Stimulated activated CD4-positive, alpha-beta T cell treated with anti-CD3 and anti-CD28 coated beads, Interleukin-1b, Interleukin-23, amount 100 ng/mL, for 24 hours (primary cell): ENCODE measurements around the gene TSPAN15.
"Not testable (repeated sequence)": the region's sequence is repeated elsewhere in the genome, so short reads cannot be mapped to it uniquely, and the experiment has no call there.

Experiments
- DNase-seq, 4 experiments: peaks; one replicate each; pipeline ENCODE4 v3.0.0-alpha.2; 2020; ENCODE audit warnings: low read depth in 4 of 4, low spot score in 1 of 4

Gene TSPAN15

DNA sequence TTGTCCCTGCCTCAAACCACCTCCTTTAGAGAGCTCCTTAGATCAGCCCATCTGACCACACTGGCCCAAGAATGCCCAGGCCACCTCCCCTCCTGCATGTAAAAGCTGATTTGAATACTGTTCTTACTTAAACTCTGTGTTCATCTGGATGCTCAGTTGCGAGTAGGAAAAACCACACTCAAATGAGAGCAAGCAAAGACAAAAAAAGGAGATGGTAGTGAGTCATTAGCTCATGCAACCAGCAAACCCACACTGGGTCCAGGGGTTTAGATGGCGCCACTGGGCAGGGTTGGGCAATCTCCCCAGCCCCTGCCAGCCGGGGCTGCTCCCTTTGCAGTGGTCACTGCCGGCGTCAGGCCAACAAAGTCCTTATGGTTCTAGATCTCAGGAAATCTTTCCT, 32.7 kb downstream of the TSPAN15 start:
- no peak for DNase-seq

DNA sequence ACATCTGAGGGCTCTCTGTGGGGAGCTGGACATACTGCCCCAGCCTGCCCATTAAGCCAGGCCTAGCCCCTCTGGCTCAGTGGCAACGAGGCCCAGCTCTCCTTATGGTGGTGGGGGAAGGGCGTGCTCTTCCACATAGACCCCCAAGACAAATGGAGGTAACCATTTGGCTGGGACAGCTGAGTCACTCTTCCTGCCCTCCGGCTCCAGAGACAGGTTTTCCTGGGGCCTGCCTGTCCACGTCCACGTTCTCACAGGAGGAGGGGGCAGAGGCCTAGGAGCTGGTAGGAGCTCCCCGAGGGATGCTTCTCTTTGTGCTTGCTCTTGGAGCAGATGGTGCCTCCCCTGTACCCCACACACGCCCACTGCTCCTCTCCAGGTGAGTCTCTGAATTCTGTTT, 33.5 kb downstream of the TSPAN15 start:
- no peak for DNase-seq

DNA sequence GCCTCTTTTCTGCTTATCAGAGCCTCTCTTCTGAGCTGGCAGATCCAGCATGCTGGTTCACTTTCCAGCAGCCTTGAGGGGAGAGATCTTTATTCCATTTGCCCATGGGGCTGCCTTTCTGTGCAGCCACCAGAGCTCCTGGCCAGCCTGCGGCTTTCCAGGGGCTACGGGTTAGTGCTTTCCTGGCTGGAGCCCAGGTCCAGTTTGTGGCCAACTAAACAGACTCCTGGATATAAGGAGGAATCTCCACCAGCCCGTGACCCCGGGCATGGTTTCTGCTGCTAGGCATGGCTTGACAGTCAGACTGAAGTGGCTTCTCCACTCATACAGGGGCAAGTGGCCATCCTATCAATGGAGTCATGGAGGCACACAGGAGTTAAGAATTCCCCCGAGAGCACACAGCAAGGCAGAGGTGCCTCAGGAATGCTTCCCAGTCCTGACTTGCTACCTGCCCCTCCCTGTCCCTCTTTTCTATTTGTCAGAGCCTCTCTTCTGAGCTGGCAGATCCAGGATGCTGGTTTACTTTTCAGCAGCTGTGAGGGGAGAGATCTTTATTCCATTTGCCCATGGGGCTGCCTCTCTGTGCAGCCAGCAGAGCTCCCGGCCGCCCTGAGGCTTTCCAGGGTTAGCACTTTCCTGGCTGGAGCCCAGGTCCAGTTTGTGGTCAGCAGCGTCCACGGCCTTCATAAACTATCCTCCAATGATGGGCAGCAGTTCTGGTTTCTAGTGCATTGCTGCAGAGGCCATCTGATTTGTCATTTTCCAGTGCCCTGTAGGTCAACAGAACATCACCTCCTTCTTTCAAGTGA, 35.9 kb downstream of the TSPAN15 start:
- DNase-seq: no peak

DNA sequence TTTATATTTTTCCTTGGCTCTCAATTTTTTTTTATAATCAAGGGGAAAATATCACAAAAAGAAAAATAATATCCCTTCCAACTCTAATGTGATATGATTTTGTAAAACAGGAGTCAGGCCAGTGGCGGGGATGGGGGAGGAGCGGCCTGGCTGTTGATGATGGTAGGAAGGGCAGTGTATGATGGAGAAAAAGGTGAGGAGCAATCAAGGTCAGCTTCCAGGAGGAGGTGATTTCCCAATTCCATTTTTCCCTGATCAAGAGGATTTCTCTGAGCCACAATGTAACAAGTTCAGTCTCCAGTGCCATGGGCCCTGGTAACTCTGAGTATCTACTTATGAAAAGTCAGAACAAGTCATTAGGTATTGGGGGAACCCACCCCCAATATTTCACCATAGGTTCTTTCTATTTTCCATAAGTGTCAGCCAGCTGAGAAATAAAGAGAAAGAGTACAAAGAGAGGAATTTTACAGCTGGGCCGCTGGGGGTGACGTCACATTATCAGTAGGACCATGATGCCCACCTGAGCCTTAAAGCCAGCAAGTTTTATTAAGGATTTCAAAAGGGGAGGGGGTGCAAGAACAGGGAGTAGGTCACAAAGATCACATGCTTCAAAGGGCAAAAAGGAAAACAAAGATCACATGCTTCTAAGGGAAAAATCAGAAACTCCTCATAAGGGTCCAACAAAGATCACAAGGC, 37.0 kb downstream of the TSPAN15 start:
- not testable (repeated sequence) for DNase-seq

DNA sequence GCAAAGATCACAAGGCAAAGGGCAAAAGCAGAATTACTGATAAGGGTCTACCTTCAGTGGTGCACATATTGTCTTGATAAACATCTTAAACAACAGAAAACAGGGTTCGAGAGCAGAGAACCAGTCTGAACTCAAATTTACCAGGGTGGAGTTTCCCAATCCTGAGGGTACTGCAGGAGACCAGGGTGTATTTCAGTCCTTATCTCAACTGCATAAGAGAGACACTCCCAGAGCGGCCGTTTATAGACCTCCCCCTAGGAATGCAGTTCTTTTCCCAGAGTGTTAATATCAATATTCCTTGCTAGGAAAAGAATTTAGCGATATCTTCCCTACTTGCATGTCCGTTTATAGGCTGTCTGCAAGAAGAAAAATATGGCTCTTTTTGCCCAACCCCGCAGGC, 37.6 kb downstream of the TSPAN15 start:
- not testable (repeated sequence) for DNase-seq

DNA sequence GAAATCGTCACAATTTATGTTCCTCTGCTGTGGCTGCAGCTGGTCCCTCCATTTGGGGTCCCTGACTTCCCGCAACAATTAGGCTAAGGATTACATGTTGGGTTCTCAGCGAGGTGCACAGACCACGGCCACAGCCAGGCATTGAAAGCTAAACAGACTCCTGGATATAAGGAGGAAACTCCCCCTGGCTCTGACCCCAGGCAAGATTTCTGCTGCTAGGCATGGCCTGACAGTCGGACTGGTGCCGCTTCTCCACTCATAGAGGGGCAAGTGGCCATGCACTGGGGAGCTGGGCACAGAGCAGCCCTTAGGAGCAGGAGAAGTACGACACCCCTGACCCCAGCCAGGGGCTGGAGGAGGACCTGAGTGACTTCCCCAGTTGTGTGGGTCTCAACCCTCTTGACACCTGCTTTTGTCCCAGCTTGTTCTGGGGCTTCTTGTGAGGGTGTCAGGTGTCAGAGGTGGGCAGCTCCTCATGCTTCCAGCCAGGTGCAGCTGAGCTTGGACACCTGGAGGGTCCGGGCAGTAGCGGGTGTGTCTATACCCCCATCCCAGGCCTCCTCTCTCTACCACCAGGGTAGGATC, 38.3 kb downstream of the TSPAN15 start:
- no peak for DNase-seq

DNA sequence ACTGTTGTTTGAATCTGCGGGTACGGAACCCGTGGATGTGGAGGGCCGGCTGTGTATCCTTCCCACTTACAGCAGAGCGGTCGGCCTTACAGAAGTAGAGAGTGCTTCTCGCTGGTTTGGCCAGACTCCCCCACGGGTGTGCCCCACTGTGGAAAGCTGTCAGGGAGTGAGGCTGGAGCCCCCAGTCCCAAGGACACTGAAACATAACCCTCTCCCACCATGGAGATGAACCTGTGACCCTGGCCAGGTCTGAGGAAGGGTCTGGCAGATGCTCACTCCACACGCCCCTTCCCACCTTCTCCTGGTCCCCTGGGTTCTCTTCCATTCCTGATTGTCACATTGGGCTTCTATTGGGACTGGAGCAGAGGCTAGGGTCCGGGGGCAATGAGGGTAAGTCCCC, 39.6 kb downstream of the TSPAN15 start:
- DNase-seq: no peak

DNA sequence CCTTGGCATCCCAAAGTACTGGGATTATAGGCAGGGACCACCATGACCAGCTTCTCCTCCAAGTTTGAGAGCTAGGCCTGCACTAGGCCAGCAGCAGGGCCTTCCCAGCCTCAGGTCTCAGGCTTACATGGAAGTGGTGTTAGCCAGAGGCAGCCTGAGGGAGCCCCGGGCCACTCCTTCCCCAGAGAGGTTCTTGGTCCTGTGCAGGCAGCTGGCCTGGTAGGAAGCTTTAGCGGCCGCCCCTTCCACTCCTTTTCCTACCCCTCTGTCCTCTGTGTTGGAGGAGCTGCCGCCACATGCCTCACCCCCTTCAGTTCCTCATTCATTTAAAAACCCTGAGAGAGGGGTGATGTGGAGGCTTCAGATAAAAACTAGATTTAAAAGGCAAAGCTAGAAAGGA, 40.3 kb downstream of the TSPAN15 start:
- DNase-seq: no peak

DNA sequence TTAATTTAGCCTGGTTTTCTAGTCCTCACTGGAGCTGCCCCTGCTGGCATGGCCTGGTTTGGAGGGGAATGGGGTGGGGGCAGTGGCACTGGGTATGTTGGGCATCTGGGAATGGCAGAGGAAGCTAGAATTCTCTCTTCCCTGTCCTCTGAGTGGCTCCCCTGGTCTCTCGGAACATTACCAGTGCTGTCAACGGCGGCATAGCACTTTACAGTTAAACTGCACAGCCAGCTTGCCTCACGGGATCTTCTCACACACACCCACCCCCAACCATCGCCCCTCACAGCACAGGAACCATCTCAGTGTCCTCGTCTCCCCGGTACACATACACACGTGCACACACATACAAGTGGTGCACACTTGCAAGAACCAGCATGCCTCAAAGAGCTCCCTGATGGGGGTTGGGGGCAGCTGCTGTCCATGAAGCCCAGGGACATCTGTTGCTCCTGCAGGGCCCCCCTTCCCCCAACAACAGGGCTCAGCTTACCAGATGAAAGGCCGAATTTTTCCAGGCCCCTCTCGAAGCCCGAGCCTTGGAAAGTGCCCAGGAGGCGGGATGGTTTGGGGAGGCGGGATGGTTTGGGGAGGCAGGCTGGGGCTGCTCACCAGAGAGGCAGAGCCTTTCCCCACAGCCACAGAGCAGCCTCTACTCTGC, 41.0 kb downstream of the TSPAN15 start:
- DNase-seq: no peak

DNA sequence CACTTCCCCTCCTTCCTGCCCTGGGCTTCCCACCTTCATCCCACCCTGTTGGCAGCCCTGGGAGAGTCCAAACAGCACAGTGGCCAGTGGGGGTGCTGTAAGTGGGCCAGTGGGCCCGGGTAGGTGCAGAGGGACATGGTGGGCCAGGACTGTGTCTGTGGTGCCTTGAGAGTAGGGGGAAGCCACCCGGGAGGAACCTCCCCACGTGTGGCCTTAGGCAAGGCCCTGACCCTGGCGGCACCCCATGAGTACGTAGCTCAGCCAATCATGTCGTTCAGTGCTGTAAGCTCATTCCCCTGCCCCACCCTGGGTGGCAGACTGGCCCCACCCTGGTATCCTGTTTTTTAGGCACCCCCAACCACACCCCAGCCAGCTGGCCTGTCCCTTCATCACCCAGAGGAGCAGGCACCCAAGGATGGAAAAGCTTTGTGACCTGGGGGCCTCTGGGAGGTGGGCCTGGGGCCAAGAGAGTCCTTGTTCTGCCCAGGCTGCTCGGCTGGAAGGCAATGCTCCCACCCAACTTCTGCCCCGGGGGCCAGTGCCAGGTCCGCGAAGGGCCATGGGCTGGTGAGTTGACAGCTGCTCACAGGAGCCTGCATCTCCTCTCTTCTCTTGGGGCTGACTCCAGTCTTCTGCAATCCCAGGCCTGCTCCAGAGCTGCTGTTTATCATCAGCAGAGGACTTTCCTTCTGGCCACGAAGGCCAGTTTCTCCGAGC, 41.6 kb downstream of the TSPAN15 start:
- no peak for DNase-seq

DNA sequence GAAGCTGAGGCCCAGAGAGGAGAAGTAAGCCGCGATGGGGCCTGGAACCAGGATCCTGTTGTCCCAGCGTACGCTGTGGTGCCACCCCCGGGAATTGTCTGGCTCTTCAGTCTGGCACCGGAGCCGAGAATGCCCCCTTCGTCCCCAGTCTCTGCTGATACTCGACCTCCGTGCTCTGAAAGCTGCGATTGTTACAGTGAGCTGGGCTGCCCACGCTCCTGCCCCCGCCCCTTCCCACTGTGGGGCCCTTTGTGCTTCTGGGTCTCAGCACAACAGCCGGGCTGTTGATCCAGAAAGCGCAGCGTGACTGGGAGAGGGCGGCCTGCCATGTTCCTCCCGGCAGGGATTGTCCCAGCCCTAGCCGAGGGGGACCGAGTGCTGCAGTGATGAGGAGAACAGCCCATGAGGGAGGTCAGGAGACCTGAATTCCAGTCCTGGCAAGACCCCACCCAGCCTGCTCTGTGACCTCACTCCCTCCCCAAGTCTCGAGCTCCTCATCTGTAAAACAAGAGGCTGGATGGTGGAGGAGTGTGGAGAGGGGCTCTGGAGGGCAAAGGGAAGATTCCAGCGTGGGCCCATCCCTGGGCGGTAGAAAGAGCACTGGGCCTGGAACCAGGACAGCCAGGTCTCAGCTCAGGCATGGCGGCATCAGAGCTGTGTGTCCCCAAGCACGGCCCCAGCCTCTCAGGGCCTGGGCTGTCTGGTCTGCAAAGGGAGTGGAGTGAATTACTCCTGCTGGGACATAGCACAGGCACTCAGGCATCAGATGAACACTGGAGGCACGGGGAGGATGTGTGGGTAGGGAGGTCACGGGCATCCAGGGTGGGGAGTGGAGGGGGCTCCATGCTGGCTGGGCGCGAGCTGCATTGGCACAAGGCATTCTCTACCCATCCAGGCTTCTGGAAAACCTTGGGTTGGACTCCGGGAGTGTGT, 43.6 kb downstream of the TSPAN15 start:
- no peak for DNase-seq

DNA sequence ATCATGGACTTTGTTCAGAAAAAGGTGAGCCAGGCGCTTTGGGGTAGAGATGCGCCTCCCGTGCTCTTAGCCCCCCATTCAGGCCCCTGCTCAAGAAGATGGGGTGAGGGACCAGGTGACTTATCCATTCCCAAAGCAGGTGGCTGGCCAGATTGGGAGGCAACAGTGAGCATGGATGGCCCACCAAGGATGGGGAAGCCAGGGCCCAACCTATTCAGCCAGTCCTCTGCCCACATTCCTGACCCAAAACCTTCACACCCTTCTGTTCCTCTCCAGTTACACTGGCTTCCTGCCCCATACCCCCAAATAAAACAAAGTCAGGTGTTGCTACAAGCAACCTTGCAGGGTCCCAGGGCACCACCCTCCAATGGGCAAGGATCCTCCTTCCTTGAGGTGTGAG, 44.4 kb downstream of the TSPAN15 start:
- no peak for DNase-seq

DNA sequence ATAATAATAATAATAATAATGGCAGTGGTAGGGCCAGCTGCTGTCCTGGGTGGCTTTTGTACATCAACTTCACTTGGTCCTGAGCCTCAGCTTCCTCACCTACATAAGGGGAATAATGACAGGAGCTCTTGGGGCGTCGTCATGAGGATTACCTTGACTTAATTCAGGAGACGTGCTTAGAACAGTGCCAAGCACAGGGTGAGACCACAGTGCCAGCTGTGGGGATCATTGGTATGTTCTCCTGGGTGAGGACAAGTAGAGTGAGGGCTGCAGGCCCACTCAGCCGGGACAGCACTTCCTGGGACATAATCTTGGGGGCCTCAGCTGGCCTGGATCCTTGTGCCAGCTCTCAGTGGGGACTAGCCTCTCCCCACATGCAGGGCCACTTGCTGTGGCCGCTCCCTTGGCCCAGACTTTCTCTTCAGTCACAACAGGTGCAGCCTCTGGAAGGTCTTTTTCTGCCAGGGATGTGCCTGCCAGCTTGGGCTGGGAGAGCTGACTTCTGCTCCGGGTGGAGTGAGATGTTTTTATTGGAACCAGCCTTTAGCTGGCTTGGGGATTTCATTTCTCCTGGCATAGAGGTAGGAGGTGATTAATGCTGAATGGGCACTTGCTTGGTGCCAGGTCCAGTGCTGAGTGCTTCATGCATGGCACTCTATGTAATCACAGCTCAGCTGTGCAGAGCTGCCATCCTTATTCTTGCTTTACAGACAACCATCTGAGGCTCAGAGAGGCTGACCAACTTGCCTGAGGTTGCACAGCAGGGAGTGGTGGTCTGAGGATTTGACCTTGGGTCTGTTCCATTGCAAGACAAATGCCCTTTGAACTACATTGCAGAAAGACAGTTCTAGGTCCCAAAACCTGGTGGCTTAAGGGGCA, 45.3 kb downstream of the TSPAN15 start:
- no peak for DNase-seq

DNA sequence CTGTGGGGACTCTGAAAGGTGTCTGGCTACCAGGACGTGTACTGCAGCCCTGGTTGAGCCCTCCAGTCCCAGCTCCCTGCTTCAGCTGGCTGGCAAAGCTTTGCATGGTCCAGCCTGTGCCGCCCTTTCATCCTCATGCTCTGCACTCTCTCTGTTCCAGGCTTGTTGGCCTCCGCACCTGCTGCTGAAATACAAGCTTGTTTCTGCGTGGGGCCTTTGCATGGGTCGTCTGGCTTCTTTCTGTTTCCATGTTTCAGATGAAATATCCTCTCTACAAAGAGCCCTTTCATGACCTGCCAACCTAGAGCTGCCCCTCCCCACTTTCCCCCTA, 45.9 kb downstream of the TSPAN15 start:
- no peak for DNase-seq

DNA sequence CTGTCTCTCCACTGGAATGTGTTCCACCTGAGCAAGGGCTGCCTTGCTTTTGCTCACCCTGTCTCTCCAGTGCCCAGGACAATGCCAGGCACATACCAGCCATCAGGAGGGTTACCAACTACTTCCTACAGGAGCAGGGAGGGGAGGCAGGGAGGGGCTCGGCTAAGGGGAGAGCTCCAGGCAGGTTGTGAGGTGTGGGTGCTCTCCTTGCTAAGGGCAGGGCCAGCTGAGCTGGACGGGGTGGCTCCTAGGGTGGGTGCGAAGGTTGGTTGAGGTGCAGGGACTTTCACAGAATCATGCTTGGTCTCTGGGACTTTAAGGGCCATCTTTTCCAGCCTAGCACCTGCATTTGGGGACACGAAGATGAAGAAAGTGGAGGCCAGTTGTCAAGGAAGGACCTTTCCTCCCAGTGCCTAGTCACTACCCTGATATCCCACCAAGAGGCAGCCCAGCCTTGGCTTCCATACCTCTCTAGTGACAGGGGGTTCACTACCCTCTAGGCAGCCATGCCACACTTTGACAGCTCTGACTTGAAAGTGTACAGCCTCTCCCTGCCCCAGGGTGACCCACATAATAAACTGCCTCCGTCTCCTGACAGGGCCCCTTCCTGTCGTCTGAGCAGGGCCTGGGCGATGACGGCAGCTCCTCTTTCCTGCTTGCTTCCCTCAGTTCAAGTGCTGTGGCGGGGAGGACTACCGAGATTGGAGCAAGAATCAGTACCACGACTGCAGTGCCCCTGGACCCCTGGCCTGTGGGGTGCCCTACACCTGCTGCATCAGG, 46.5 kb downstream of the TSPAN15 start:
- DNase-seq: no peak

DNA sequence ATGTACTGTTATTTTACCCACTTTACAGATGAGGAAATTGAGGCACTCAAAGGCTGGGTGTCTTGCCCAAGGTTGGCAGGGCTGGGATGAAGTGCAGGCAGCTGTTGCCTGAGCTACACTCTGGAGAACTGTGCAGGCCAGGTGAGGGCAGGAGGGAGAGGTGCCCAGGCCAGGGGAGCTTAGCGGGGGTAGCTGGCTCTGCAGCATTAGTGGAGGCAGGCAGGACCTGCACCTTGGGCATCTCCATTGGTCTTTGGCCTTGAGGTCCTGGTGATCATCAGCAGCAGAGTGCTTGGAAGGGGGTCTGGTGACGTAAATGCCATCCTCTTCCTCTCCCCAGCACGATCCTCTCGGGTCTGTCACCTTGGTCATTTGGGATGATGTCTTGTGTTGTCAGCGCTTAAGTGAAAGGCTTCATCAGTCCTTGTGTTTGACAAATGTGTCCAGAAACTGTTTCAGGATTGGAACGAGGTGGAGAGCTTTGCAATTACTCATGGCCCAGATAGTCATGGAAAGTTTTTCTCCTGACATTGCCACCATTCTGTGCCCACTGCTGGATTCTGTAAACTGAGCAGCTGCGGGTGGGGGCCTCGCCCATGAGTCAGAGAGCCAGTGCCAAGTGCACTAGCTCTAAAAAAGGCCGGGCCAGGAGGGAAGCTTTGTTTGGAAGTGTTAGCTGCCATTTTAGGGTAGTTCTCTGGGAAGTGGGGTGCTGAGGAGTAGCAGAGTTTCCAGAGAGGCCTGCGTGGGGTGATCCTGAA, 47.6 kb downstream of the TSPAN15 start:
- no peak for DNase-seq

DNA sequence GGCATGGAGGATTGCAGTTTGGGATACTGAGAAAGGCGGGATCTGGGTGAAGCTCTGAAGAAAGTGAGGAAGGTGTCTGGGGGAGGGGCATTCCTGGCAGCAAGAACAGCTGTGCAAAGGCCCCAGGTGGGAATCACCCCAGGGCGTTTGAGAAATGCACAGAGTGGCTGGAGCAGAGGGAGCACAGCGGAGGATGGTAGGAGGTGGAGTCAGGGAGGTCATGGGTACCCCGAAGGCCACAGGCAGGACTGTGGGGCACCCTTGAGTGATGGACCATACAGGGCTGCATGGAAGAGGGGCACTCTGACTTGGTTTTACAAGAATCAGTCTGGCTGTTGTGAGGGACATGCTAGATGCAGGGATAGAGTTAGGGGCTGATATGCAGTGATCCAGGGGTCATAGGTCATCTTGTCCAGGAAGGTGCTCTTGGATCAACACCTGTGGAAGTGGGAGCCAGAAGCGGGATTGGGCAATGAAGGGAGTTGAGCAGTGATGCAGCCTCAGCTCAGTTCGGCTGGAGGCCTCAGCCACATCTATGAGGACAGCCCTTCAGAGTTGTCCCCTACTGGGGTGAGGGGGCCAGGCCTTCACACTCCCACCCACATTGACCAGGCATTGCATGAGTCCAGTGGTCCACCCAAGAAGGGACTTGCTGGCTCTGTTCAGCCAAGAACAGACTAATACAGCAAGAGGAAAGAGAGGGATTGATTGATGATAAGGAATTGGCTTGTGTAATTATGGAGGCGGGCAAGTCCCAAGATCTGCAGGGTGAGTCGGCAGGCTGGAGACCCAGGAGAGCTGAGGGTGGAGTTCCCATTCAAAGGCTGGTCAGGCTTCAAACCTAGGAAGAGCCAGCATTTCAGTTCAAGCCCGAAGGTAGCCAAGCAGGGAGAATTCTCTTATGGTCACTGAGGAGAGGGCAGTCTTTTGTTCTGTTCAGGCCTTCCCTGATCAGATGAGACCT, 48.7 kb downstream of the TSPAN15 start:
- no peak for DNase-seq
